Right lung (tissue), 5 donors: ENCODE data around the gene LRRN4. TPM values are rescaled to one million over a fixed set of nuclear protein-coding genes. Genes with fewer than 3 reads are reported as not detected.
"Not testable (repeated sequence)": the region's sequence is repeated elsewhere in the genome, so short reads cannot be mapped to it uniquely, and the experiment has no call there.

Experiments
- DNase-seq, 2 donors: peaks; one replicate each; pipeline ENCODE4 v3.0.0-alpha.2; 2013
- polyA plus RNA-seq, 5 donors: library from polyadenylated mRNA; unstranded; fragments of 120-200 nt; gene quantifications; one replicate each; pipeline versions ENCODE4 v1.2.1 to v1.2.3, GENCODE V29; 2013; ENCODE audit warnings: inconsistent platforms in 1 of 5, low replicate concordance in 1 of 5; ENCODE audit not compliant: insufficient read length in 5 of 5, insufficient read depth in 1 of 5

LRRN4 gene
- polyA plus RNA-seq, 5 donors = 0.35 to 1.6 (median 0.78) TPM

- DNase-seq = no peak
Measured at GRCh38 chr20:6060213-6060612, 6.4 kb upstream of the LRRN4 start.

GRCh38 chr20:6058684-6059295 is 4.9 kb upstream of the LRRN4 start:
- no peak for DNase-seq

GRCh38 chr20:6057691-6058090 is 3.8 kb upstream of the LRRN4 start:
- DNase-seq = no peak

GRCh38 chr20:6057139-6057538 is 3.3 kb upstream of the LRRN4 start:
- DNase-seq = no peak

- no peak for DNase-seq
Measured at GRCh38 chr20:6055981-6056569, 2.2 kb upstream of the LRRN4 start.

- DNase-seq = no peak
Measured at GRCh38 chr20:6055161-6055783, 1.4 kb upstream of the LRRN4 start.

- not testable (repeated sequence) for DNase-seq
Measured at GRCh38 chr20:6054689-6055051, 810 bp upstream of the LRRN4 start.

GRCh38 chr20:6053064-6053775 is 640 bp downstream of the LRRN4 start:
- DNase-seq = no peak

- no peak for DNase-seq
Measured at GRCh38 chr20:6051505-6051904, 2.4 kb downstream of the LRRN4 start.

- no peak for DNase-seq
Measured at GRCh38 chr20:6048391-6048790, 5.5 kb downstream of the LRRN4 start.

GRCh38 chr20:6046432-6046831 is 7.4 kb downstream of the LRRN4 start:
- no peak for DNase-seq

- DNase-seq = no peak
Measured at GRCh38 chr20:6045566-6045965, 8.3 kb downstream of the LRRN4 start.

GRCh38 chr20:6044115-6044514 is 9.7 kb downstream of the LRRN4 start:
- DNase-seq = no peak

- DNase-seq = no peak
Measured at GRCh38 chr20:6041808-6042265, 12.0 kb downstream of the LRRN4 start.

GRCh38 chr20:6040958-6041807 is 12.7 kb downstream of the LRRN4 start:
- no peak for DNase-seq

- DNase-seq = no peak
Measured at GRCh38 chr20:6040540-6040939, 13.3 kb downstream of the LRRN4 start.

- no peak for DNase-seq
Measured at GRCh38 chr20:6039766-6040165, 14.1 kb downstream of the LRRN4 start.

- DNase-seq = no peak
Measured at GRCh38 chr20:6038256-6038655, 15.6 kb downstream of the LRRN4 start.

- DNase-seq = no peak
Measured at GRCh38 chr20:6037082-6037481, 16.8 kb downstream of the LRRN4 start.

- DNase-seq = no peak
Measured at GRCh38 chr20:6036213-6036612, 17.6 kb downstream of the LRRN4 start.

GRCh38 chr20:6034134-6034969 is 19.5 kb downstream of the LRRN4 start:
- no peak for DNase-seq
